Measurements from ENCODE around the gene CTAG1B.
"Not testable (repeated sequence)": the region's sequence is repeated elsewhere in the genome, so short reads cannot be mapped to it uniquely, and the experiment has no call there.

GRCh38 chrX:154584585-154585183 lies 34.4 kb downstream of the CTAG1B start, which contains the start of gene CTAG1A:
- not testable (repeated sequence) for TF ChIP-seq CTCF (IDR thresholded peaks at IDR 0.05; ENCODE audit: insufficient read depth, low read length, poor library complexity, severe bottlenecking); EZH2phosphoT487 (conservative IDR thresholded peaks at IDR 0.05; ENCODE audit: low read length)

All from SU-DHL-6 (cell line).